Measurements from ENCODE around the gene AVPR2.
A peak's percentile ranks its signal among the peaks of the same experiment; 100 is the strongest.

Gene AVPR2

DNA sequence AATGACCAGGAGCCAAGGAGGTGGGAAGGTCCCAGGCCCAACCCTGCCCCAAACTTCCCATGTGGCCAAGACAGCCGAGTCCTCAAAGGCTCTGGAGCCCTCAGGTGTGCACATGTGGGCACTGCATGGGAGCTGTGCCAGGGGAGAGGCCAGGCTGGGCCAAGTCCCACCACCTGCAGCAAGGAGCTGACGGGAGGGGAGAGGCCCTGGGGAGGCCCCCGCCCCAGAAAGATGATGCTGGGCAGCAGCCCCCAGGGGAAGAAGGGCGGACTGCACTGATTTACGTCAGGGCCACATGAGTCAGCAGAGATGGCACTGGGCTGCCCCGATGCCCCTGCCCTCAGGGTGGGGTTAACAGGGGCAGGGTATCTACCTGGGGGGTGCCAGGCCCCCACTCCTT, 19.9 kb upstream of the AVPR2 start:
- FAIRE-seq, result no peak
- DNase-seq (ENCODE audit: insufficient read length, low spot score), result no peak

GRCh38 chrX:153885208-153885787, 19.2 kb upstream of the AVPR2 start:
- FAIRE-seq, result no peak
- DNase-seq (ENCODE audit: insufficient read length, low spot score), result no peak

GRCh38 chrX:153885968-153886903, 18.2 kb upstream of the AVPR2 start, which contains the start of gene L1CAM:
Gene L1CAM, minus strand, starts transcription at chrX:153886173. Its CDS starts 10,337 bp downstream, at chrX:153875836.
- FAIRE-seq (no peak), DNase-seq (ENCODE audit: insufficient read length, low spot score) (no peak)

GRCh38 chrX:153886915-153887314, 17.6 kb upstream of the AVPR2 start:
- DNase-seq (ENCODE audit: insufficient read length, low spot score) (no peak), FAIRE-seq (no peak)

- no peak for DNase-seq (ENCODE audit: insufficient read length, low spot score)
- no peak for FAIRE-seq
Observed at GRCh38 chrX:153887385-153887784, 17.1 kb upstream of the AVPR2 start.

GRCh38 chrX:153888344-153888743, 16.1 kb upstream of the AVPR2 start:
- peak; percentile 77 for FAIRE-seq

GRCh38 chrX:153889123-153889522, 15.3 kb upstream of the AVPR2 start:
- FAIRE-seq (no peak), DNase-seq (ENCODE audit: insufficient read length, low spot score) (no peak)

More at GRCh38 chrX:153888344-153888743, 16.1 kb upstream of the AVPR2 start:
- no peak for DNase-seq (ENCODE audit: insufficient read length, low spot score)

DNA sequence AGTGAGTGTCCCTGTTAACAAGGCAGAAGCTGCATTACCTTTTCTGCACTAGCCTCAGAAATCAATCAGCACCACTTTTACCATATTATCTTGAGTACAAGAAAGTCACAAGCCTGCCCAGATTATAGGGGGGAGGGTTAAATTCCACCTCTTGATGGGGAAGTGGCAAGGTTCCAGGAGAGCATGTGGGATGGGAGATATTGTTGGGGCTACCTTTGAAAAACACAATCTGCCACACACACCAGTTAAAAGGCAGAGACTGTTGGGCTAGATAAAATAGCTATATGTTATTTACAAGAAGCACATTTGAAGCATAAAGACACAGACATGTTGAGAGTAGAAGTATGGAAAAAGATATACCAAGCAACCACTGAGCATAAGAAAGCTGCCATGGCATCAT, 6.6 kb upstream of the AVPR2 start:
- FAIRE-seq (no peak), DNase-seq (ENCODE audit: insufficient read length, low spot score) (no peak)

DNA sequence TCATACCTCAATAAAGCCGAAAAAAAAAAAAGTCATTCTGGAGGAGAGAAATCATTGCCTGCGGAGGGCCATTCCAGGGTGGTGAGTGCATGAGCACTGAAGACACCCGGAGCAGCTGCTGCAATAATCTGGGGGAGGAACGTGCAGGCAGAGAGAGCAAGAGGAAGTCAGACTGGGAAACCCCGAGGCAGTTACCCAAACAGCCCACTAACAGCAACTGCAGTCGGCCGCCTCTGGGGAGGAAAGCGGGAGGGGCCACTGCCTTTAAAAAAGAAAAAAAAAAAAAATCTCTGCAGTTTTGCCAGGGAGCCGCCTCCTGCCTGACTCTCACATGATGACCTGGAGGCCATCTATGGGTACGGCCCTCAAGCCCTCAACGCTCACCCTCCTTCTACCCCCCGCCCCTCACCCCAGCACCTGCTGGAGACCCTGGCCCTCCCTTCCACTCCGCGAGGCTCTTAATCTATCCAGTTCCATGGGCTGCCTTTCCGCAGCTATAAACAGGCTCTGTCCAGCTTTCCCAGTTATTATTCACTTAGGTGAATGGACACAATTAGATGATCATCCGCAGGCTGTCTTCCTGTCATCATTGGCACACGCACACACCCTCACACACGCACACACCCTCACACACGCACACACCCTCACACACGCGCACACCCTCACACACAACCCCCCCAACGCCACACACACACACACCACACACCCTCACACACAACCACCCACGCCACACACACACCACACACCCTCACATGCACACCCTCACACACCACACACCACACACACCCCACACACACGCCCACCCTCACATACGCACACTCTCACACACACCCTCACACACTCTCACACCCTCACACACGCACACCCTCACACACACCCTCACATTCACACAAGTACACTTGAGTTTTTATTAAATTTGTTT, 3.4 kb upstream of the AVPR2 start:
- DNase-seq (ENCODE audit: insufficient read length, low spot score) (peak; percentile 62), FAIRE-seq (peak; percentile 60)

- FAIRE-seq, result no peak
Observed at GRCh38 chrX:153901753-153902140, 2.7 kb upstream of the AVPR2 start.

GRCh38 chrX:153902385-153902784, 2.1 kb upstream of the AVPR2 start:
- FAIRE-seq, result no peak
- DNase-seq (ENCODE audit: insufficient read length, low spot score), result no peak

More at GRCh38 chrX:153901753-153902140, 2.7 kb upstream of the AVPR2 start:
- no peak for DNase-seq (ENCODE audit: insufficient read length, low spot score)

GRCh38 chrX:153903238-153903980, 1.1 kb upstream of the AVPR2 start:
- FAIRE-seq (no peak), DNase-seq (ENCODE audit: insufficient read length, low spot score) (no peak)

DNA sequence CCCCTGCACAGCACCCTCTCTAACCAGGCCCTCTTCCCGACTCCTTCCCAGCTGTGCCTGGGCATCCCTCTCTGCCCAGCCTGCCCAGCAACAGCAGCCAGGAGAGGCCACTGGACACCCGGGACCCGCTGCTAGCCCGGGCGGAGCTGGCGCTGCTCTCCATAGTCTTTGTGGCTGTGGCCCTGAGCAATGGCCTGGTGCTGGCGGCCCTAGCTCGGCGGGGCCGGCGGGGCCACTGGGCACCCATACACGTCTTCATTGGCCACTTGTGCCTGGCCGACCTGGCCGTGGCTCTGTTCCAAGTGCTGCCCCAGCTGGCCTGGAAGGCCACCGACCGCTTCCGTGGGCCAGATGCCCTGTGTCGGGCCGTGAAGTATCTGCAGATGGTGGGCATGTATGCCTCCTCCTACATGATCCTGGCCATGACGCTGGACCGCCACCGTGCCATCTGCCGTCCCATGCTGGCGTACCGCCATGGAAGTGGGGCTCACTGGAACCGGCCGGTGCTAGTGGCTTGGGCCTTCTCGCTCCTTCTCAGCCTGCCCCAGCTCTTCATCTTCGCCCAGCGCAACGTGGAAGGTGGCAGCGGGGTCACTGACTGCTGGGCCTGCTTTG, 1.1 kb downstream of the AVPR2 start:
- DNase-seq (ENCODE audit: insufficient read length, low spot score) (no peak), FAIRE-seq (no peak)

DNA sequence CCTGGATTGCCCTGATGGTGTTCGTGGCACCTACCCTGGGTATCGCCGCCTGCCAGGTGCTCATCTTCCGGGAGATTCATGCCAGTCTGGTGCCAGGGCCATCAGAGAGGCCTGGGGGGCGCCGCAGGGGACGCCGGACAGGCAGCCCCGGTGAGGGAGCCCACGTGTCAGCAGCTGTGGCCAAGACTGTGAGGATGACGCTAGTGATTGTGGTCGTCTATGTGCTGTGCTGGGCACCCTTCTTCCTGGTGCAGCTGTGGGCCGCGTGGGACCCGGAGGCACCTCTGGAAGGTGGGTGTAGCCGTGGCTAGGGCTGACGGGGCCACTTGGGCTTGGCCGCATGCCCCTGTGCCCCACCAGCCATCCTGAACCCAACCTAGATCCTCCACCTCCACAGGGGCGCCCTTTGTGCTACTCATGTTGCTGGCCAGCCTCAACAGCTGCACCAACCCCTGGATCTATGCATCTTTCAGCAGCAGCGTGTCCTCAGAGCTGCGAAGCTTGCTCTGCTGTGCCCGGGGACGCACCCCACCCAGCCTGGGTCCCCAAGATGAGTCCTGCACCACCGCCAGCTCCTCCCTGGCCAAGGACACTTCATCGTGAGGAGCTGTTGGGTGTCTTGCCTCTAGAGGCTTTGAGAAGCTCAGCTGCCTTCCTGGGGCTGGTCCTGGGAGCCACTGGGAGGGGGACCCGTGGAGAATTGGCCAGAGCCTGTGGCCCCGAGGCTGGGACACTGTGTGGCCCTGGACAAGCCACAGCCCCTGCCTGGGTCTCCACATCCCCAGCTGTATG, 1.8 kb downstream of the AVPR2 start:
- FAIRE-seq, result no peak
- no peak for DNase-seq (ENCODE audit: insufficient read length, low spot score)

DNA sequence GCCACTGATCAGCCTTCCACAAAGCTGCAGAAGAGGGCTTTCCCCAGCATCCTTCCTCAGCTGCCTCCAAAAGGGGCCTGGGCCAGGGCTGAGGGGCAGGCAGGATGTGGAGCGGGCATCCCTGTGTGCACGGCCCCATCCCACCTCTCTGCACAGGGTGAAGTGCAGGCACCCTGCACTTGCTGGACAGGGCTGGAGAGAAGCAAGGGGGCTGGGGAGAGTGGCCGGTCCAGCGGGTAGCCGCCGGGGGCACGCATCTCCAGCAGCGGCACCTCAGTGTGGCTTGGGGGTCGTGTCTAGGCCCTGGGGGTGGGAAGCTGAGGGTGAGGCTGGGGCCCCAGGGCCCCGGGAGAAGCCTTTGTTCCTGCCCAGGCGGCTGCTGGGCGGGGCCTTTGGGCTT, 3.0 kb downstream of the AVPR2 start:
- no peak for DNase-seq (ENCODE audit: insufficient read length, low spot score)
- no peak for FAIRE-seq

DNA sequence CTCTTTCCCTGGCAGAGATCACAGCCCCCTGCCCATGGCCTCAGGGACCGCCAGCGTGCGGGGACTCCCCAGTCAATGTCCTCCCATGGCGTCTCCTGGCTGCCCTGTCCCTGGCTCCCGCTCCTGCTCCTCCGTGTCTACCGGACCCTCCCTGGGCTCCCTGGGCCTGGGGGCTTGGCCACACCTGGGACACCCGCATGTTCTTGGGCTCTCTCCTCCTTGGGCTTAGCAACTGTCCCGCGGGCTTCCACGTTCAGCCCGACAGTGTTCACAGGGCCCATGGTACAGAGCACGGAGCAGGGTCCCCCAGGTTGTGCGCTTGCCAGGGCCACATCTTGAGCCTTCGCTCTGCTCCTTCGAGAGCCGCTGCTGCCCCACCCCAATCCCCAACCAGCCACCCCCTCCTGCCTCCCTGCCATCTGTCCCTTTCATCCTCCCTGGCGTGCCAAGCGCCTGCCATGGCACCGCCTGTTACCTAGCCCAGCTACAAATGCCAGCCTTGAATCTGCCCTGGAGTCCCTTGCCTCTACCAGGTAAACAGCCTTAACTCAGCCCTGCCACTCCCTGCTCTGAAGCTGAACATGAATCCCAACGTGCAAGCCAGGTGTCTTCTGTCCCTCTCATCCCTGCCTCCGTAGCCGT, 3.9 kb downstream of the AVPR2 start:
- no peak for FAIRE-seq
- DNase-seq (ENCODE audit: insufficient read length, low spot score), result no peak

DNA sequence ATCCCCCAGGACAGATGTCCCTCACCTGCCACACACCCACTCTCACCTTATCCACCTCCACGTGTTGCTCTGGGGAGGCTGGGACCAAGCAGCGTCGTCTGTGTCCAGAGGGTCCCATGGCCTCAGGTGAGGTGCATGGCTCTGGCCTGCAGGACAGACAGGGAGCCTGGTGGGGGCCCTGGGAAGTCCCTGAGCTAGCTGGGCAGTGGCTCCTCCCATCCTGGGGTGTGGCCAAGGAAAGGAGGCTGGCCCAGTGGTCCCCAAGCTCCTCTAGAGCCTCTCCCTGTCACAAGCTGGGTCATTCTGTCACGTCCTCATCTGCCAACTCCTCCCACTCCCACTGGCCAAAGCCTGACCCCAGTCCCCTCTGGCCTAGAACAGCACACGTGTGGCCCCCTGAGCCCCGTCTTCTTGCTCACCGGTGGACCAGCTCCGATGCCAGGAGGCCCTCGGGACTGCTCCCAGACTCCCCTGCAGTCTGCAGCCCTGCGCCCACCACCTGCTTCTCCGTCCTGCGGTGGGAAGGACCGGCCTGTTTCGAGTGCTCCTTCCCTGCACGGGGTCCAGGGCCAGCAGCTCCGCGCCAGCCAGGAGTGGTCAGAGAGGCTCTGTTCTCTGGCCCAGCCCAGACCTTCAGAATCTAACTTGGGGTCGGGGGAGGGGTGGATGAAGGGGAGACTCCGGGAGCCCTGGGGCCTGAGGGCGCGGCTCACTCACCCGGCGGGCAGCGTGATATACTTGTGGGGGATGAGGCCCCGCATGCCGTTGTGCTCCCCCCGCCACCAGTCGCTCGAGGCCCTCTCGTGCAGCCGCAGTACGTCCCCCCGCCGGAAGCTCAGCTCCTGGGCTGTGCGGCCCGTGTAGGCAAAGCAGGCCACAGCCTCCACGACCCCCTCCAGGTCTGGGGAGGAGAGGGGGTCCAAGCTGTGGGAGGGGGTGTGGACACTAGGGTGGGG, 4.8 kb downstream of the AVPR2 start:
- DNase-seq (ENCODE audit: insufficient read length, low spot score) (no peak), FAIRE-seq (no peak)

Data from GM19239 (cell line).